Adrenal gland (tissue), 12 donors: ENCODE data around the gene PDE4DIP. TPM values are rescaled to one million over a fixed set of nuclear protein-coding genes. Genes with fewer than 3 reads are reported as not detected.
"Not testable (repeated sequence)": the region's sequence is repeated elsewhere in the genome, so short reads cannot be mapped to it uniquely, and the experiment has no call there.

Experiments used
- DNase-seq, 7 donors: peaks; one replicate each; pipeline ENCODE4 v3.0.0-alpha.2; 2019 to 2020
- H3K27ac ChIP-seq, 5 donors: fragments of 200-600 bp; sonication (generic) in 4 of 5; 1 replicate in 3 of 5; 2 replicates in 2 of 5; pipeline versions ENCODE4 v1.5.1 to v1.8.0; 2016 to 2020; ENCODE audit warnings: mild to moderate bottlenecking in 1 of 5
- H3K27me3 ChIP-seq: fragments of 200-600 bp; 2 replicates; pipeline ENCODE4 v1.8.0; 2021
- H3K36me3 ChIP-seq, 2 donors: fragments of 200-600 bp; replicated peaks in 1 of 2; 1 replicate in 1 of 2; 2 replicates in 1 of 2; pipeline versions ENCODE4 v1.5.1 to v1.8.0; 2018 to 2022
- H3K4me1 ChIP-seq, 2 donors: fragments of 200-600 bp; replicated peaks in 1 of 2; 1 replicate in 1 of 2; 2 replicates in 1 of 2; pipeline versions ENCODE4 v1.5.1 to v1.8.0; 2018 to 2021
- H3K4me3 ChIP-seq, 4 donors: fragments of 200-600 bp; sonication (generic) in 3 of 4; one replicate each; pipeline ENCODE4 v1.5.1; 2016 to 2018
- H3K9me3 ChIP-seq, 3 donors: fragments of 200-600 bp; sonication (generic) in 1 of 3; replicated peaks in 1 of 3; 1 replicate in 2 of 3; 2 replicates in 1 of 3; pipeline versions ENCODE4 v1.5.1 to v1.8.0; 2016 to 2021
- WGBS, 4 donors: extraction: QIAGEN DNeasy Blood & Tissue Kit in 2 of 4; methylation state at CpG; one replicate each; pipeline versions ENCODE4 v1.1.5 to v1.1.7; 2013 to 2017; 5-methylcytosine and 5-hydroxymethylcytosine counted together
- intact Hi-C, 2 donors: fragments of 100-400 bp; cut with DNase I; formaldehyde crosslinking; loops; one replicate each; pipeline versions ENCODE4 v1.14.1 to v1.15.0; 2022 to 2023
- polyA plus RNA-seq, 3 donors: library from polyadenylated mRNA; stranded (reverse); fragments of 200-250 nt in 2 of 3; fragments of 350-450 nt in 1 of 3; fragmentation: Illumina TruSeq in 1 of 3; extraction: RNeasy Lipid Tissue Mini Kit (QIAGEN cat#74804) in 1 of 3; gene quantifications; one replicate each; pipeline ENCODE4 v1.2.3, GENCODE V29; 2013 to 2014
- total RNA-seq, 9 donors: library from RNA; depleted of rRNA in 4 of 9; stranded (reverse); fragments of >200 nt in 4 of 9; fragments of 120-200 nt in 1 of 9; fragmentation: NEBNext Ultra II Directional in 1 of 9; extraction: Animal tissue kit (Norgen Biotek cat#: 25700) in 1 of 9; gene quantifications; one replicate each; pipeline versions ENCODE4 v1.1.0 to v1.2.4, GENCODE V29; 2013 to 2023
- donor health status: healthy with polysubstance abuse.
- donor health status: Bipolar disorder and iron deficiency.
- donor health status: DM: yes; HTN: yes; CAD: no.
- donor health status: DM: no; HTN: no; CAD: no.
- donor health status: DM: no; HTN: no; CAD: no.
- donor health status: DM: yes; HTN: yes; CAD: no.

The PDE4DIP gene
- total and polyA plus RNA-seq, 12 donors, result 6.1 to 31.9 (median 22.2) TPM

- H3K36me3 ChIP-seq, H3K27ac ChIP-seq, H3K4me1 ChIP-seq, DNase-seq, H3K27me3 ChIP-seq, H3K9me3 ChIP-seq, H3K4me3 ChIP-seq, intact Hi-C loops: not testable (repeated sequence)
- 74 to 76% (median 75%) methylated on average over 6 of the region's 7 CpGs for WGBS, 4 donors
These were observed 109.5 kb downstream of the PDE4DIP start for GRCh38 chr1:148953730-148954129.

GRCh38 chr1:148958343-148958742 is 114.1 kb downstream of the PDE4DIP start:
- H3K9me3 ChIP-seq, H3K36me3 ChIP-seq, H3K27me3 ChIP-seq, H3K27ac ChIP-seq, DNase-seq, intact Hi-C loops, H3K4me3 ChIP-seq, H3K4me1 ChIP-seq: not testable (repeated sequence)

- DNase-seq, H3K4me1 ChIP-seq, H3K36me3 ChIP-seq, H3K9me3 ChIP-seq, H3K4me3 ChIP-seq, intact Hi-C loops, H3K27me3 ChIP-seq, H3K27ac ChIP-seq: not testable (repeated sequence)
- WGBS, 4 donors, result 33 to 81% (median 72%) methylated on average over 1 of the region's 4 CpGs
These were observed 116.2 kb downstream of the PDE4DIP start for GRCh38 chr1:148960212-148961000.

GRCh38 chr1:148962127-148962857 is 118.1 kb downstream of the PDE4DIP start:
- H3K27ac ChIP-seq, H3K9me3 ChIP-seq, DNase-seq, H3K27me3 ChIP-seq, intact Hi-C loops, H3K4me1 ChIP-seq, H3K36me3 ChIP-seq, H3K4me3 ChIP-seq: not testable (repeated sequence)
- WGBS, 4 donors, result 90 to 100% (median 94%) methylated on average over 2 to 3 of the region's 6 CpGs

- WGBS, 4 donors, result 8 to 17% methylated on average over 1 of the region's 2 CpGs; no CpG with 5 or more reads in 2 of the 4 donors
- H3K27ac ChIP-seq, H3K27me3 ChIP-seq, H3K4me1 ChIP-seq, DNase-seq, H3K9me3 ChIP-seq, H3K36me3 ChIP-seq, H3K4me3 ChIP-seq, intact Hi-C loops: not testable (repeated sequence)
These were observed 121.9 kb downstream of the PDE4DIP start for GRCh38 chr1:148966084-148966483.

- intact Hi-C loops, DNase-seq, H3K4me3 ChIP-seq, H3K36me3 ChIP-seq, H3K27me3 ChIP-seq, H3K9me3 ChIP-seq, H3K4me1 ChIP-seq, H3K27ac ChIP-seq: not testable (repeated sequence)
- 75 to 86% methylated on average over 1 of the region's 2 CpGs; no CpG with 5 or more reads in 2 of the 4 donors for WGBS, 4 donors
These were observed 123.4 kb downstream of the PDE4DIP start for GRCh38 chr1:148967580-148967979.

GRCh38 chr1:148968682-148969081 is 124.5 kb downstream of the PDE4DIP start:
- WGBS, 4 donors, result 87 to 100% (median 92%) methylated on average over 1 to 3 of the region's 3 CpGs
- intact Hi-C loops, result not testable (repeated sequence)

GRCh38 chr1:148969126-148969525 is 124.9 kb downstream of the PDE4DIP start:
- H3K27me3 ChIP-seq, H3K9me3 ChIP-seq, H3K36me3 ChIP-seq, H3K4me1 ChIP-seq, intact Hi-C loops, H3K27ac ChIP-seq, H3K4me3 ChIP-seq, DNase-seq: not testable (repeated sequence)
- WGBS, 4 donors, result 67 to 89% (median 82%) methylated on average over 1 to 2 of the region's 5 CpGs

More at GRCh38 chr1:148968682-148969081, 124.5 kb downstream of the PDE4DIP start:
- H3K9me3 ChIP-seq, H3K27ac ChIP-seq, DNase-seq, H3K36me3 ChIP-seq, H3K27me3 ChIP-seq, H3K4me1 ChIP-seq, H3K4me3 ChIP-seq: not testable (repeated sequence)

- H3K36me3 ChIP-seq, result peaks cover 0 to 28% of the 10 kb centered on the region in 2 donors
- not testable (repeated sequence) for H3K4me1 ChIP-seq
These were observed 131.2 kb downstream of the PDE4DIP start for GRCh38 chr1:148975453-148975852.

GRCh38 chr1:148975866-148976537 is 131.8 kb downstream of the PDE4DIP start:
- H3K36me3 ChIP-seq, result peaks cover 0 to 31% of the 10 kb centered on the region in 2 donors
- H3K27ac ChIP-seq, H3K4me1 ChIP-seq, H3K4me3 ChIP-seq, H3K27me3 ChIP-seq, DNase-seq, intact Hi-C loops, H3K9me3 ChIP-seq: not testable (repeated sequence)
- WGBS, 4 donors, result 74 to 88% (median 85%) methylated on average over 1 of the region's 1 CpG

More at GRCh38 chr1:148975453-148975852, 131.2 kb downstream of the PDE4DIP start:
- H3K9me3 ChIP-seq, H3K27ac ChIP-seq, H3K4me3 ChIP-seq, DNase-seq, intact Hi-C loops, H3K27me3 ChIP-seq: not testable (repeated sequence)
- WGBS, 4 donors, result 76 to 89% (median 84%) methylated on average over 1 of the region's 1 CpG
